HFFc6 (cell line): Measurements from ENCODE around the gene RPP21. TPM values are rescaled to one million over a fixed set of nuclear protein-coding genes. Genes with fewer than 3 reads are reported as not detected.

Experiments
- DNase-seq: peaks from one replicate; pipeline ENCODE4 v3.0.0-alpha.2; 2018
- H3K27ac Mint-ChIP-seq: 2 replicates; pipeline ENCODE4 v1.8.0; 2020; ENCODE audit warnings: mild to moderate bottlenecking, mixed read lengths
- H3K27me3 Mint-ChIP-seq: 2 replicates; pipeline ENCODE4 v1.8.0; 2021; ENCODE audit warnings: mild to moderate bottlenecking, moderate library complexity, mixed read lengths; ENCODE audit not compliant: insufficient read depth
- H3K36me3 Mint-ChIP-seq: 2 replicates; pipeline ENCODE4 v1.8.0; 2021; ENCODE audit warnings: low read depth, mixed read lengths
- H3K4me1 Mint-ChIP-seq: 2 replicates; pipeline ENCODE4 v1.8.0; 2020; ENCODE audit warnings: low read depth, mixed read lengths
- H3K4me3 Mint-ChIP-seq: 2 replicates; pipeline ENCODE4 v1.8.0; 2020; ENCODE audit warnings: mild to moderate bottlenecking, moderate library complexity, mixed read lengths
- H3K9me3 Mint-ChIP-seq: 2 replicates; pipeline ENCODE4 v1.8.0; 2020; ENCODE audit warnings: mild to moderate bottlenecking, mixed read lengths
- CTCF ChIP-seq: fragments of 200-600 bp; sonication (generic); IDR thresholded peaks from 2 replicates; pipeline ENCODE4 v1.5.0; 2021; ENCODE audit warnings: antibody characterized with exemption, mild to moderate bottlenecking
- total RNA-seq, 6 experiments: library from RNA; stranded (reverse); fragmentation: NEBNext Ultra II Directional; extraction: Animal tissue kit (Norgen Biotek cat#: 25700); gene quantifications; 2 replicates in 1 of 6; 3 replicates in 5 of 6; pipeline ENCODE4 v1.2.3, GENCODE V29; 2021

RPP21 gene
- total RNA-seq, 6 experiments from 2014 or later: 32.3 to 45.9 (median 40.0) TPM

GRCh38 chr6:30326526-30327231 is 18.3 kb upstream of the RPP21 start, which contains the start of gene TRIM39:
Gene TRIM39 (plus strand): TSS chr6:30326927. CDS start chr6:30329318, 2,391 bp downstream.
- H3K27me3 Mint-ChIP-seq: no peaks in the 10 kb centered on the region; the same call in none of the 2 replicates
- H3K4me3 Mint-ChIP-seq: peak within 1 kb of the TSS; percentile 95
- H3K9me3 Mint-ChIP-seq: no peaks in the 10 kb centered on the region
- peaks cover 30% of the 10 kb centered on the region for H3K36me3 Mint-ChIP-seq
- peak; percentile 72 for DNase-seq
- peaks cover 52% of the 10 kb centered on the region for H3K4me1 Mint-ChIP-seq
- no peak for TF ChIP-seq CTCF
- peak within 1 kb of the TSS; percentile 98 for H3K27ac Mint-ChIP-seq

- Mint-ChIP-seq H3K27me3 (no peaks in the 10 kb centered on the region; the same call in none of the 2 replicates), H3K4me1 (peaks cover 46% of the 10 kb centered on the region), H3K27ac (peak overlapping the region; percentile 98), H3K36me3 (peaks cover 24% of the 10 kb centered on the region), H3K9me3 (no peaks in the 10 kb centered on the region), H3K4me3 (peak overlapping the region; percentile 95)
- no peak for DNase-seq
- no peak for TF ChIP-seq CTCF
Observed at GRCh38 chr6:30327232-30327746, 17.7 kb upstream of the RPP21 start.

- Mint-ChIP-seq H3K27ac (no peak overlapping the region), H3K4me3 (no peak overlapping the region), H3K4me1 (peaks cover 35% of the 10 kb centered on the region), H3K27me3 (no peaks in the 10 kb centered on the region; the same call in 1 of the 2 replicates), H3K9me3 (no peaks in the 10 kb centered on the region), H3K36me3 (peaks cover 24% of the 10 kb centered on the region)
- DNase-seq: no peak
- no peak for TF ChIP-seq CTCF
Observed at GRCh38 chr6:30328397-30328796, 16.6 kb upstream of the RPP21 start.

GRCh38 chr6:30329331-30329730 is 15.6 kb upstream of the RPP21 start:
- Mint-ChIP-seq H3K9me3 (no peaks in the 10 kb centered on the region), H3K36me3 (peaks cover 21% of the 10 kb centered on the region), H3K27ac (no peak overlapping the region), H3K4me3 (no peak overlapping the region), H3K27me3 (no peaks in the 10 kb centered on the region; the same call in 1 of the 2 replicates), H3K4me1 (peaks cover 25% of the 10 kb centered on the region)
- TF ChIP-seq CTCF: no peak
- DNase-seq: no peak

- no peak for DNase-seq
- Mint-ChIP-seq H3K4me1 (peaks cover 13% of the 10 kb centered on the region), H3K27ac (no peak overlapping the region), H3K9me3 (no peaks in the 10 kb centered on the region), H3K4me3 (no peak overlapping the region), H3K27me3 (no peaks in the 10 kb centered on the region), H3K36me3 (peaks cover 25% of the 10 kb centered on the region)
- TF ChIP-seq CTCF: no peak
Observed at GRCh38 chr6:30331981-30332380, 13.0 kb upstream of the RPP21 start.
